HG03378 (cell line): Measurements from ENCODE around the gene FANCB.

ENCODE experiments used
- ATAC-seq: cut with Tn5 transposase; IDR thresholded peaks from one replicate; pipeline ENCODE4 v1.9.1; 2021; ENCODE audit warnings: mild to moderate bottlenecking, moderate library complexity; ENCODE audit not compliant: unreplicated experiment

Gene FANCB

GRCh38 chrX:14843666-14844065 lies 29.2 kb downstream of the FANCB start:
- ATAC-seq, result no peak

- no peak for ATAC-seq
Observed at GRCh38 chrX:14837155-14837554, 35.7 kb downstream of the FANCB start.

DNA sequence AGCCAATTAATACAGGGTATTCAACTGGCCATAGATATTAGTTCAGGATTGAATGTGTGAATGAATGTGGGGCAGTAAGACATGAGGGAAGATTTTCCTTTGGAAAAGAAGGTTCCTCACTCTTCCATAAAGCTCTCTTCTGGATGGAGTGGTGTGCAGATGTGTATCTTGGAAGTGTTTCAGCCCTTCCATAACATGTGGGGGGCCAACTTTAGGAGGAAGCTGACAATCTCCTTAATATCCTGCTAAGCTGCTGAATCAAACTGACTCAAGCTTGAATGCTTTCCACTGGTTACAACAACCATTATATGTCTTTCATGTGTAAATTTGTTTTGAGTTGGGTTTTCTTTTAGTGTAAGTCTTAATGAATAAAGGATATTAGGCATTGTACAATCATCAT lies 40.3 kb downstream of the FANCB start:
- ATAC-seq, result no peak

DNA sequence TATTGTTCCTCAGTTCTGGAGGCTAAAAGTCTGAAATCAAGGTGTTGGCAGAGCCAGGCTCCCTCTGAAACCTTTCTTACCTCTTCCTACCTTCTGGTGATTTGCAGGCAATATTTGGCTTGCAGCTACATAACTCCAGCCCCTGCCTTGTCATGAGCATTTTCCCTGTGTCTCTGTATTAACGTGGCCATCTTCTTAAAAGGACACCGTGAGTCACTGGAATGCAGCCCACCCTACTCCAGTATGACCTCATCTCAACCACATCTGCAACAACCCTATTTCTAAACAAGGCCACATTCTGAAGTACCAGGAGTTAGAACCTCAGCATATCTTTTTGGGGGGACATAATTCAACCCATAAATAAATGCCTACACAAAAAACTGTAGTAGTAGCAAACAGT lies 40.7 kb downstream of the FANCB start:
- no peak for ATAC-seq

DNA sequence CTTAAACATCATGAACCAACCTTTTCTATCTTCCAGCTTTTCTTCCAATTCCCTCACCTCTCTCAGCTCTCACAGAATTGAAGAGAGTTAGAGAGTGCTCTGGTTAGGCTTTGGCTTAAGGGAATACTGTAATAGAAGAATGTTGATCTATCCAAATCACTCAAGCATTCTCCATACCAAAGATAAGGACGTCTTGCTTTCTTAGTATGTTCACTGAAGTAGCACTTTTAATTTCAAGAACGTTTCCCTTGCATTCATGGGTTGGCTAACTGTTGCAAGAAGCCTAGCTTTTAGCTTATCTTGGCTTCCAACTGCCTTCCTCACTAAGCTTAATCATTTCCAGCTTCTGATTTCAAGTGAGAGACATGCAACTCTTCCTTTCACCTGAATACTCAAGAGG lies 43.2 kb downstream of the FANCB start:
- no peak for ATAC-seq

DNA sequence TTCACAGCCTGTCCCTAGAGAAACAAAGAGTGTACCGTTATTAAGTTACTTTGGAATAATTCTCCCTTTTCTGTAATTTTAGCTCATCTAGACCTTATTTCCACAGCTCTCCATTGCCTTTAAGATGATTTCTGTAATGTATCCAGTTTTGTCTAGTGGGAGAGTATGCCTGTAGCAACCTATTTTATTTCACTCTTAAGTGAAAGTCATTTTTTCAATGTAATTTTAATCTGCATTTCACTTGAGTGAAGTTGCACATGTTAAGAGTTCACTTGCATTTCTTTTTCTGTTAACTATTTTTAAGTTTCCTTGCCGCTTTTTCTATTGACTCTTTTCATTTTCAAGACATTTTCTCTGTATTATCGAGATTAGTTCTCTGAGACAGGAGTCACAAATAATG lies 46.5 kb downstream of the FANCB start:
- ATAC-seq, result no peak

DNA sequence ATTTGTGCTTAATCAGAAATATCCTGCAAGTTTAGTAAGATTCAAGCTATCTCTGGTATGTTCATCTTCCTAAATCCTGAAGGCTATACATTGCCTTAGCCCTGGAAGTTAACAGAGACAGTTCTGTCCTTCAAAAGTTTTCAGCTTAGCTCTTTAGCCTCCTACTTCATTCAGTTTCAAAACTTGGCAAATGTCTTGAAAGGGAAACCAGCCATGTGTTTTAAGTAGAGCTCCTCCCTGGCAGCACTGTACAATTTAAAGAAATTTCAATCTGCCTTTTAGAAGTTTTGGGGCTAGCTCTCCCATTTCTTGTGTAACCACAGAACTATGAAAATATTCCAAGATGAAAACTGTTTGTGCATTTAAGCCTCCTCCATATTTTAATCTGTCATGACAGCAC lies 47.0 kb downstream of the FANCB start:
- ATAC-seq, result no peak

GRCh38 chrX:14819769-14820168 lies 53.1 kb downstream of the FANCB start:
- ATAC-seq, result no peak

DNA sequence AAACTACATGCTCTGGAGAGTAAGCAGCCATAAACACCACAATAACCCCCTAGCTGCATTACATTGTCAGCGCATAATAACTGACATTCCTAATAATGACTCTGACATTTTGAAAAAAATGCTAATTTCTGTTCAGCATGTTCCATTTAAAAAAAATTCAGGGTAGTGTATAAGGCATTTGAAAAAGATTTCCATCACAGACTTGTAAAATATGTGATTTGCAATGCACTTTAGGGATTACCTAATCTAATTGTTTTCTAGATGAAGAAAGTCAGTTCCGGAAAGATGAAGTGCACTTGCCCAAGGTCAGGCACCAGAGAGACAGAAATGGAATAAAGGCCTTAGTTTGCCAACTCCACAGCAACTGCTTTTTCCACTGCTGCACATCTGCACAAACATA lies 55.3 kb downstream of the FANCB start:
- ATAC-seq, result no peak

DNA sequence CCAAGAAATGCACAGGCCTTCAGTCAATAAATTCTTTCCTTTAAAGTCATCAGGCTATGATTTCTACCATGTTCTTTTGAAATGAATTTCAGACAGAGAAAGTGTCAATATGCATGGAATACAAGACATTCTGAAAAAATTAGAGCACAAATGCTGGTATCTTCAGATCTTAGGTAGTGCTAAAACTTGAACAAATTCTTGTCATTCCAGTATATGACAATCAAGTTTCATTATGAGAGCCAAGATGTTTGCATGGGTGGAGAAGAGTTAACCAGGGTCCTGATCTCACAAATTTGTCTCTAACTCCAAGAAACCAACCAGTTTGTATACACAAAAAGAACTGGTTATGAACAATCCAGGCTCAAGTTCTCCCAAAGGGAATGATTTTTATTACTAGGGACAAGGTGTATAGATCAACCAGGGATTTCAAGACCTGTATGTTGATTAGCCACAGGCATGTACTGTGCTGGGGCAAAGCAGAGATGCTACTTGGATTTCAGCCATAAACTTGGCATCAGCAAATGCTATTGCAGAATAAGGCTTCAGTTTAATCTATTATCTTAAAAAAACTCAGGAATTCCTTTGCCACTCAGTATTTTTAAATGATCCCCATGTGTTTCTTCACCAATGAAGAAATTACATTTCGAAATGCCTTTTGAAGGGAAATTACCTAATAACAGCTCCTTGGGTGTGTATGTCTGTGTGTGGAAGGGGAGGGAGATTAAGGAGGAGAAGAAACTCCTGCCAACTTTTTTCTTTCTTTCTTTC lies 69.7 kb downstream of the FANCB start:
- no peak for ATAC-seq

- no peak for ATAC-seq
Observed at GRCh38 chrX:14801136-14801535, 71.7 kb downstream of the FANCB start.

- ATAC-seq, result no peak
Observed at GRCh38 chrX:14798805-14799397, 74.0 kb downstream of the FANCB start.
